Measurements from ENCODE around the gene IMPG1. TPM values are rescaled to one million over a fixed set of nuclear protein-coding genes. Genes with fewer than 3 reads are reported as not detected.
A peak's percentile ranks its signal among the peaks of the same experiment; 100 is the strongest.
"Not testable (repeated sequence)": the region's sequence is repeated elsewhere in the genome, so short reads cannot be mapped to it uniquely, and the experiment has no call there.

Gene IMPG1
- total and polyA plus RNA-seq, 4 donors = 0.10 to 1.7 (median 0.42) TPM

- not testable (repeated sequence) for H3K9me3 ChIP-seq (ENCODE audit: control insufficient read depth, insufficient read depth, low read length); H3K27ac ChIP-seq (ENCODE audit: low read depth, low read length); DNase-seq (ENCODE audit: low read depth in 4 of 6, low spot score in 6 of 6); H3K4me1 ChIP-seq (ENCODE audit: control insufficient read depth, insufficient read depth, low read length); H3K27me3 ChIP-seq (ENCODE audit: control insufficient read depth, insufficient read depth, low read length); H3K36me3 ChIP-seq (ENCODE audit: control insufficient read depth, insufficient read depth, low read length); H3K4me3 ChIP-seq (ENCODE audit: low read depth, low read length)
- 97% methylated on average over 5 of the region's 14 CpGs for WGBS (ENCODE audit: insufficient coverage)
These were observed 167.3 kb downstream of the IMPG1 start for GRCh38 chr6:75905129-75905528.

GRCh38 chr6:75900216-75900615, 172.2 kb downstream of the IMPG1 start:
- not testable (repeated sequence) for H3K4me1 ChIP-seq (ENCODE audit: control insufficient read depth, insufficient read depth, low read length); H3K9me3 ChIP-seq (ENCODE audit: control insufficient read depth, insufficient read depth, low read length); H3K27me3 ChIP-seq (ENCODE audit: control insufficient read depth, insufficient read depth, low read length); H3K4me3 ChIP-seq (ENCODE audit: low read depth, low read length); H3K36me3 ChIP-seq (ENCODE audit: control insufficient read depth, insufficient read depth, low read length); H3K27ac ChIP-seq (ENCODE audit: low read depth, low read length); DNase-seq (ENCODE audit: low read depth in 4 of 6, low spot score in 6 of 6)
- no CpG with 5 or more reads among the region's 1 CpG for WGBS (ENCODE audit: insufficient coverage)

GRCh38 chr6:75896526-75896925, 175.9 kb downstream of the IMPG1 start:
- Histone ChIP-seq H3K27me3 (ENCODE audit: control insufficient read depth, insufficient read depth, low read length) (no peaks in the 10 kb centered on the region), H3K9me3 (ENCODE audit: control insufficient read depth, insufficient read depth, low read length) (no peaks in the 10 kb centered on the region), H3K4me1 (ENCODE audit: control insufficient read depth, insufficient read depth, low read length) (no peaks in the 10 kb centered on the region), H3K27ac (ENCODE audit: low read depth, low read length) (no peak overlapping the region), H3K4me3 (ENCODE audit: low read depth, low read length) (no peak overlapping the region), H3K36me3 (ENCODE audit: control insufficient read depth, insufficient read depth, low read length) (peaks cover 4% of the 10 kb centered on the region)
- no peak for DNase-seq (ENCODE audit: low read depth in 4 of 6, low spot score in 6 of 6)
- 89% methylated on average over 1 of the region's 3 CpGs for WGBS (ENCODE audit: insufficient coverage)

GRCh38 chr6:75893776-75894152, 178.7 kb downstream of the IMPG1 start:
- H3K27me3 ChIP-seq (ENCODE audit: control insufficient read depth, insufficient read depth, low read length) = no peaks in the 10 kb centered on the region
- no peaks in the 10 kb centered on the region for H3K4me1 ChIP-seq (ENCODE audit: control insufficient read depth, insufficient read depth, low read length)
- WGBS (ENCODE audit: insufficient coverage) = no CpG with 5 or more reads among the region's 2 CpGs
- DNase-seq (ENCODE audit: low read depth in 4 of 6, low spot score in 6 of 6) = no peak
- no peak overlapping the region for H3K27ac ChIP-seq (ENCODE audit: low read depth, low read length)
- H3K36me3 ChIP-seq (ENCODE audit: control insufficient read depth, insufficient read depth, low read length) = peaks cover 11% of the 10 kb centered on the region
- no peak overlapping the region for H3K4me3 ChIP-seq (ENCODE audit: low read depth, low read length)
- no peaks in the 10 kb centered on the region for H3K9me3 ChIP-seq (ENCODE audit: control insufficient read depth, insufficient read depth, low read length)

- peak; percentile 54 to 96 (median 70) for DNase-seq (ENCODE audit: low read depth in 4 of 6, low spot score in 6 of 6)
- no CpG with 5 or more reads among the region's 5 CpGs for WGBS (ENCODE audit: insufficient coverage)
- H3K27me3 ChIP-seq (ENCODE audit: control insufficient read depth, insufficient read depth, low read length) = no peaks in the 10 kb centered on the region
- H3K36me3 ChIP-seq (ENCODE audit: control insufficient read depth, insufficient read depth, low read length) = peaks cover 11% of the 10 kb centered on the region
- no peaks in the 10 kb centered on the region for H3K9me3 ChIP-seq (ENCODE audit: control insufficient read depth, insufficient read depth, low read length)
- no peak overlapping the region for H3K27ac ChIP-seq (ENCODE audit: low read depth, low read length)
- no peaks in the 10 kb centered on the region for H3K4me1 ChIP-seq (ENCODE audit: control insufficient read depth, insufficient read depth, low read length)
- no peak overlapping the region for H3K4me3 ChIP-seq (ENCODE audit: low read depth, low read length)
These were observed 179.2 kb downstream of the IMPG1 start for GRCh38 chr6:75893058-75893775.

- 79% methylated on average over 4 of the region's 8 CpGs for WGBS (ENCODE audit: insufficient coverage)
- H3K27ac ChIP-seq (ENCODE audit: low read depth, low read length) = no peak overlapping the region
- no peaks in the 10 kb centered on the region for H3K27me3 ChIP-seq (ENCODE audit: control insufficient read depth, insufficient read depth, low read length)
- DNase-seq (ENCODE audit: low read depth in 4 of 6, low spot score in 6 of 6) = no peak
- H3K36me3 ChIP-seq (ENCODE audit: control insufficient read depth, insufficient read depth, low read length) = peaks cover 11% of the 10 kb centered on the region
- no peaks in the 10 kb centered on the region for H3K9me3 ChIP-seq (ENCODE audit: control insufficient read depth, insufficient read depth, low read length)
- H3K4me1 ChIP-seq (ENCODE audit: control insufficient read depth, insufficient read depth, low read length) = no peaks in the 10 kb centered on the region
- H3K4me3 ChIP-seq (ENCODE audit: low read depth, low read length) = no peak overlapping the region
These were observed 180.1 kb downstream of the IMPG1 start for GRCh38 chr6:75892384-75892783.

GRCh38 chr6:75884822-75885221, 187.6 kb downstream of the IMPG1 start:
- H3K27ac ChIP-seq (ENCODE audit: low read depth, low read length) = no peak overlapping the region
- H3K4me3 ChIP-seq (ENCODE audit: low read depth, low read length) = no peak overlapping the region
- H3K36me3 ChIP-seq (ENCODE audit: control insufficient read depth, insufficient read depth, low read length) = peaks cover 4% of the 10 kb centered on the region
- DNase-seq (ENCODE audit: low read depth in 4 of 6, low spot score in 6 of 6) = no peak
- no peaks in the 10 kb centered on the region for H3K9me3 ChIP-seq (ENCODE audit: control insufficient read depth, insufficient read depth, low read length)
- no peaks in the 10 kb centered on the region for H3K4me1 ChIP-seq (ENCODE audit: control insufficient read depth, insufficient read depth, low read length)
- H3K27me3 ChIP-seq (ENCODE audit: control insufficient read depth, insufficient read depth, low read length) = no peaks in the 10 kb centered on the region
- WGBS (ENCODE audit: insufficient coverage) = no CpG with 5 or more reads among the region's 2 CpGs

- no peak for DNase-seq (ENCODE audit: low read depth in 4 of 6, low spot score in 6 of 6)
- WGBS (ENCODE audit: insufficient coverage) = no CpG with 5 or more reads among the region's 2 CpGs
- no peak overlapping the region for H3K4me3 ChIP-seq (ENCODE audit: low read depth, low read length)
These were observed 189.7 kb downstream of the IMPG1 start for GRCh38 chr6:75882734-75883133.

GRCh38 chr6:75880305-75880704, 192.2 kb downstream of the IMPG1 start:
- no CpG with 5 or more reads among the region's 1 CpG for WGBS (ENCODE audit: insufficient coverage)
- DNase-seq (ENCODE audit: low read depth in 4 of 6, low spot score in 6 of 6) = no peak
- Histone ChIP-seq H3K36me3 (ENCODE audit: control insufficient read depth, insufficient read depth, low read length) (peaks cover 4% of the 10 kb centered on the region), H3K9me3 (ENCODE audit: control insufficient read depth, insufficient read depth, low read length) (no peaks in the 10 kb centered on the region), H3K4me1 (ENCODE audit: control insufficient read depth, insufficient read depth, low read length) (no peaks in the 10 kb centered on the region), H3K4me3 (ENCODE audit: low read depth, low read length) (no peak overlapping the region), H3K27me3 (ENCODE audit: control insufficient read depth, insufficient read depth, low read length) (no peaks in the 10 kb centered on the region), H3K27ac (ENCODE audit: low read depth, low read length) (no peak overlapping the region)

More at GRCh38 chr6:75882734-75883133, 189.7 kb downstream of the IMPG1 start:
- Histone ChIP-seq H3K9me3 (ENCODE audit: control insufficient read depth, insufficient read depth, low read length) (no peaks in the 10 kb centered on the region), H3K27ac (ENCODE audit: low read depth, low read length) (no peak overlapping the region), H3K27me3 (ENCODE audit: control insufficient read depth, insufficient read depth, low read length) (no peaks in the 10 kb centered on the region), H3K4me1 (ENCODE audit: control insufficient read depth, insufficient read depth, low read length) (no peaks in the 10 kb centered on the region), H3K36me3 (ENCODE audit: control insufficient read depth, insufficient read depth, low read length) (peaks cover 4% of the 10 kb centered on the region)

- peaks cover 6% of the 10 kb centered on the region for H3K36me3 ChIP-seq (ENCODE audit: control insufficient read depth, insufficient read depth, low read length)
- H3K27me3 ChIP-seq (ENCODE audit: control insufficient read depth, insufficient read depth, low read length) = no peaks in the 10 kb centered on the region
- H3K4me1 ChIP-seq (ENCODE audit: control insufficient read depth, insufficient read depth, low read length) = no peaks in the 10 kb centered on the region
- H3K27ac ChIP-seq (ENCODE audit: low read depth, low read length) = no peak overlapping the region
- DNase-seq (ENCODE audit: low read depth in 4 of 6, low spot score in 6 of 6) = no peak
- H3K4me3 ChIP-seq (ENCODE audit: low read depth, low read length) = no peak overlapping the region
- H3K9me3 ChIP-seq (ENCODE audit: control insufficient read depth, insufficient read depth, low read length) = no peaks in the 10 kb centered on the region
These were observed 196.3 kb downstream of the IMPG1 start for GRCh38 chr6:75876152-75876551.

Data from spinal cord (tissue), 10 donors.